Fibroblast of lung (primary cell): ENCODE measurements around the gene RAPGEF5. TPM values are rescaled to one million over a fixed set of nuclear protein-coding genes. Genes with fewer than 3 reads are reported as not detected.

Experiments
- DNase-seq, 2 donors: peaks; one replicate each; pipeline versions ENCODE4 v3.0.0 to v3.0.0-alpha.2; 2010; ENCODE audit warnings: low read depth in 2 of 2
- H2AFZ ChIP-seq: 2 replicates; pipeline ENCODE4 v1.5.1; 2012; ENCODE audit warnings: low read length, control low read depth, inconsistent platforms
- H3K27ac ChIP-seq: 2 replicates; pipeline ENCODE4 v1.5.1; 2011; ENCODE audit warnings: low read length, control low read depth; ENCODE audit not compliant: insufficient read depth
- H3K27me3 ChIP-seq: 2 replicates; pipeline ENCODE4 v1.5.1; 2011; ENCODE audit warnings: mild to moderate bottlenecking, low read length; ENCODE audit not compliant: control insufficient read depth, insufficient read depth
- H3K36me3 ChIP-seq: 2 replicates; pipeline ENCODE4 v1.5.1; 2011; ENCODE audit warnings: low read length; ENCODE audit not compliant: control insufficient read depth, insufficient read depth
- H3K4me1 ChIP-seq: 2 replicates; pipeline ENCODE4 v1.5.1; 2011; ENCODE audit warnings: low read length; ENCODE audit not compliant: control insufficient read depth, insufficient read depth; ENCODE audit errors: extremely low read depth
- H3K4me2 ChIP-seq: 2 replicates; pipeline ENCODE4 v1.5.1; 2011; ENCODE audit warnings: low read length, control low read depth; ENCODE audit not compliant: insufficient read depth; ENCODE audit errors: extremely low read depth
- H3K4me3 ChIP-seq, 4 experiments: fragments of 200-600 bp in 1 of 4; sonication (generic) in 1 of 4; replicated peaks in 1 of 4; 2 replicates each; pipeline ENCODE4 v1.5.1; 2011 to 2016; ENCODE audit warnings: low read length in 4 of 4, low read depth in 3 of 4, mild to moderate bottlenecking in 3 of 4, control low read depth in 2 of 4, inconsistent platforms in 1 of 4, mixed read lengths in 1 of 4; ENCODE audit not compliant: insufficient read depth in 1 of 4; ENCODE audit errors: control extremely low read depth in 1 of 4
- H3K79me2 ChIP-seq: 2 replicates; pipeline ENCODE4 v1.5.1; 2012; ENCODE audit warnings: mild to moderate bottlenecking, low read length, inconsistent platforms; ENCODE audit not compliant: control insufficient read depth, insufficient read depth
- H3K9ac ChIP-seq: 2 replicates; pipeline ENCODE4 v1.5.1; 2011; ENCODE audit warnings: mild to moderate bottlenecking, low read length, control low read depth; ENCODE audit not compliant: insufficient read depth
- H3K9me3 ChIP-seq: 2 replicates; pipeline ENCODE4 v1.5.1; 2012; ENCODE audit warnings: low read depth, low read length; ENCODE audit not compliant: control insufficient read depth, insufficient read depth
- H4K20me1 ChIP-seq: 2 replicates; pipeline ENCODE4 v1.5.1; 2011; ENCODE audit warnings: low read length; ENCODE audit not compliant: control insufficient read depth, insufficient read depth; ENCODE audit errors: extremely low read depth
- EZH2 ChIP-seq: IDR thresholded peaks from 2 replicates; pipeline ENCODE4 v1.5.1; 2012; ENCODE audit warnings: low read length, control low read depth, mild to moderate bottlenecking; ENCODE audit errors: missing control alignments
- polyA plus RNA-seq, 2 donors: library from polyadenylated mRNA; depleted of rRNA in 1 of 2; stranded (reverse) in 1 of 2; unstranded in 1 of 2; fragments of >200 nt; gene quantifications; 2 replicates each; pipeline ENCODE4 v1.2.1, GENCODE V29; 2011 to 2012; ENCODE audit warnings: missing spikeins in 1 of 2
- total RNA-seq: library from RNA; depleted of rRNA; stranded (reverse); fragments of >200 nt; gene quantifications from 2 replicates; pipeline ENCODE4 v1.2.1, GENCODE V29; 2014
- TF ChIP-seq, protein P1 (sequence below), 2 donors: IDR thresholded peaks in 1 of 2; conservative IDR thresholded peaks in 1 of 2; 1 replicate in 1 of 2; 2 replicates in 1 of 2; pipeline ENCODE4 v1.5.1; 2011 to 2012; ENCODE audit warnings: low read length in 2 of 2, control low read depth in 1 of 2, inconsistent platforms in 1 of 2, low read depth in 1 of 2, mild to moderate bottlenecking in 1 of 2

The RAPGEF5 gene
- total and polyA plus RNA-seq, 2 donors (not counting 1 experiment from before 2014, with no cell fraction given) = 1.4 to 1.5 TPM

DNA sequence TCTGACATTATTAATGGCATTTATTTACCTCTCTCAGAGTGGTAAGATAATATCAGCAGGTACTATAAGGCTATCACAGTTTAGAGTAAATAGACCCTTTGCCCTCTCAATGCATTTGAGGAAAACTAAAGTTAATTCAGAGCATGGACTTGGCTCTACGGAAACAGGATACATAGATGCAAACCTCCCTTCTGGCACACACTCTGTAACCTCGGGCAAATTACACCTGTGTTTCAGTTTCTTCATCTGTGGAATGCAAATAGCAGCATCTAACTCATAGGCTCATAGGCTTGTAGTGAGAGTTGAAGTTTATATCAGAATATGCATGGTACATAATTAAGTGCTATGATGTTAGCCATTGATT lies 5.6 kb downstream of the RAPGEF5 start:
- no peak overlapping the region for H3K4me2 ChIP-seq
- H3K27me3 ChIP-seq = peaks cover 10% of the 10 kb centered on the region
- H3K9me3 ChIP-seq = no peaks in the 10 kb centered on the region
- no peak for TF ChIP-seq EZH2
- TF ChIP-seq, protein P1, sequence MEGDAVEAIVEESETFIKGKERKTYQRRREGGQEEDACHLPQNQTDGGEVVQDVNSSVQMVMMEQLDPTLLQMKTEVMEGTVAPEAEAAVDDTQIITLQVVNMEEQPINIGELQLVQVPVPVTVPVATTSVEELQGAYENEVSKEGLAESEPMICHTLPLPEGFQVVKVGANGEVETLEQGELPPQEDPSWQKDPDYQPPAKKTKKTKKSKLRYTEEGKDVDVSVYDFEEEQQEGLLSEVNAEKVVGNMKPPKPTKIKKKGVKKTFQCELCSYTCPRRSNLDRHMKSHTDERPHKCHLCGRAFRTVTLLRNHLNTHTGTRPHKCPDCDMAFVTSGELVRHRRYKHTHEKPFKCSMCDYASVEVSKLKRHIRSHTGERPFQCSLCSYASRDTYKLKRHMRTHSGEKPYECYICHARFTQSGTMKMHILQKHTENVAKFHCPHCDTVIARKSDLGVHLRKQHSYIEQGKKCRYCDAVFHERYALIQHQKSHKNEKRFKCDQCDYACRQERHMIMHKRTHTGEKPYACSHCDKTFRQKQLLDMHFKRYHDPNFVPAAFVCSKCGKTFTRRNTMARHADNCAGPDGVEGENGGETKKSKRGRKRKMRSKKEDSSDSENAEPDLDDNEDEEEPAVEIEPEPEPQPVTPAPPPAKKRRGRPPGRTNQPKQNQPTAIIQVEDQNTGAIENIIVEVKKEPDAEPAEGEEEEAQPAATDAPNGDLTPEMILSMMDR (conservative IDR thresholded peaks at IDR 0.05 in 1 of 2, IDR thresholded peaks at IDR 0.05 in 1 of 2; ENCODE audit: low read depth in 1 of 2, low read length in 2 of 2) = no peak
- H3K4me1 ChIP-seq = no peaks in the 10 kb centered on the region
- DNase-seq = no peak
- H3K9ac ChIP-seq = no peak overlapping the region
- H3K27ac ChIP-seq = no peak overlapping the region
- H3K79me2 ChIP-seq = no peaks in the 10 kb centered on the region
- H4K20me1 ChIP-seq = no peaks in the 10 kb centered on the region
- H3K4me3 ChIP-seq = no peak overlapping the region
- H3K36me3 ChIP-seq = no peaks in the 10 kb centered on the region
- H2AFZ ChIP-seq = no peak overlapping the region

DNA sequence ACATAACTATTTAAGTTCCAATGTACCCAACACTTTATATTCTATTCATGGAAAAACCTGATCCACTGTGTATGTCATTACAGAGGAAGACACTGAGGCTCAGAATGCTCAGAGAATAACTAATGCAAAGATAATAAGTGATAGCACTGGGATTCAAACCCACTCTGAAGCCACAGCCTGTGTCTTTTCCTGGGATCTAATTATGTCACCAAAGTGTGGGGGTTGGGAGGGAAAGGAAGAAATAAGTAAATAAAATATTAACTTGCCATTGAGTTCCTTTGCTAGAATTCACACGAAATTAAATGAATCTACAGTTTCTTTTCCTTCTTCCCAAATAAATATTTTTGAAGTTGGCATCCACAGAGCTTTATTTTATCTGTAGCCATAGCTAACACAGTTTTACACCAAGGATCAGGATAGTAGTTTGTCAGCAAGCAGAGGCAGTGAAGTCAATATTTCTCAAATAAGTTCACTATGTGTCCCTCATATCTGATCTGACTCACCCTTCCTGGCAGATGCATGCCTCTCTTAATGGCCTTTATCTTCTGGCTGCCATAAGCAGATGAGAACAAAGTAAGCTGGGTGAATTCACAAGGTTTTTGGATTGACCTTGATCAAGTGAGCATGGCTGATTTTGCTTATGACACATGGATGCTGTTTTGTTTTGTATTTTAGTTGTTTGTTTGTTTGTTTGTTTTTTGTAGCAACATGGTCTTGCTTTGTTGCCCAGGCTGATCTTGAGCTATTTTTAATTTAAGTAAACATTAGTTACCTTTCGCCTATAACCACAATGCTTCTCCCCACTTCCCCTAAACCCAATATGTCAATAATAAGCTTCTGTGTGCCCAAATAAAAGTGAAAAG lies 6.3 kb downstream of the RAPGEF5 start:
- Histone ChIP-seq H3K27ac (no peak overlapping the region), H3K36me3 (no peaks in the 10 kb centered on the region), H3K9ac (no peak overlapping the region), H3K4me2 (no peak overlapping the region), H3K4me1 (no peaks in the 10 kb centered on the region), H4K20me1 (no peaks in the 10 kb centered on the region), H2AFZ (no peak overlapping the region), H3K79me2 (no peaks in the 10 kb centered on the region), H3K27me3 (peaks cover 4% of the 10 kb centered on the region), H3K9me3 (no peaks in the 10 kb centered on the region), H3K4me3 (no peak overlapping the region)
- TF ChIP-seq EZH2 = no peak
- TF ChIP-seq, protein P1 (conservative IDR thresholded peaks at IDR 0.05 in 1 of 2, IDR thresholded peaks at IDR 0.05 in 1 of 2; ENCODE audit: low read depth in 1 of 2, low read length in 2 of 2) = no peak
- DNase-seq = peak in 1 of 2 donors; percentile 75

DNA sequence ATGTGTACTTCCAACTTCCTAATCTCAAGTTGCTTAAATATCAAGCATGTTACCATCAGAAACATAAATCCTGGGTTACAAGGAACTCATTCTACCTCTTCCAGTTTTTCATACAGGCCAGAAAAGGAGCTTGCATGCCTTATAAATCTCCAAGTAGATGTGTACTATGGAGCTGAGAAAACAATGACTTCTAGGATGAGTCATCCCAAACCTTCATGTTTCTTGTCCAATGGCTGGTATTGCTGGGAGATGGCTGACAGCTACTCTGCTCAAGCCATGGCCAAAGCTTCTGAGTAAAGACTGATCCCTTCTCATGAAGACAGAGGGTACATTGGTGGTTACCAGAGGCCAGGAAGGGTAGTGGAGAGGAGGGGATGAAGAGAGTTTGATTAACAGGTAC lies 8.6 kb downstream of the RAPGEF5 start:
- Histone ChIP-seq H3K4me3 (no peak overlapping the region), H4K20me1 (no peaks in the 10 kb centered on the region), H3K9me3 (no peaks in the 10 kb centered on the region), H3K27ac (no peak overlapping the region), H3K4me1 (no peaks in the 10 kb centered on the region), H3K27me3 (no peaks in the 10 kb centered on the region), H2AFZ (no peak overlapping the region), H3K36me3 (no peaks in the 10 kb centered on the region), H3K4me2 (no peak overlapping the region), H3K79me2 (no peaks in the 10 kb centered on the region), H3K9ac (no peak overlapping the region)
- peak in 1 of 2 donors; percentile 35 for DNase-seq
- TF ChIP-seq, protein P1 (conservative IDR thresholded peaks at IDR 0.05 in 1 of 2, IDR thresholded peaks at IDR 0.05 in 1 of 2; ENCODE audit: low read depth in 1 of 2, low read length in 2 of 2) = no peak
- no peak for TF ChIP-seq EZH2
